Measurements from ENCODE around the gene ZNF638. TPM values are rescaled to one million over a fixed set of nuclear protein-coding genes. Genes with fewer than 3 reads are reported as not detected.

Gene ZNF638
- total RNA-seq, 2 experiments from 2014 or later, result 75.8 to 76.0 TPM

GRCh38 chr2:71479261-71479660 lies 147.7 kb downstream of the ZNF638 start:
- POLR2A ChIA-PET, result no interaction called here
- CTCF ChIA-PET, result no interaction called here

- POLR2A ChIA-PET, result no interaction called here
- CTCF ChIA-PET, result no interaction called here
These were observed 149.5 kb downstream of the ZNF638 start for GRCh38 chr2:71481111-71481510.

- CTCF ChIA-PET, result interaction anchor here (1.4 kb wide), 1 partner anchor 183 kb away, joined by 3 read pairs; no protein-coding TSS in a partner anchor
- POLR2A ChIA-PET, result no interaction called here
These were observed 150.5 kb downstream of the ZNF638 start for GRCh38 chr2:71482055-71482454.

- CTCF ChIA-PET, result no interaction called here
- POLR2A ChIA-PET, result no interaction called here
These were observed 151.7 kb downstream of the ZNF638 start for GRCh38 chr2:71483246-71483645.

- ChIA-PET POLR2A (no interaction called here), CTCF (no interaction called here)
These were observed 152.8 kb downstream of the ZNF638 start for GRCh38 chr2:71484354-71484753.

Other genes with a start within 250 kb of the ZNF638 start
- 10 to 100 TPM; 12.4 to 13.7 TPM for gene MCEE, start 201.6 kb upstream of the ZNF638 start, total RNA-seq
- gene MPHOSPH10, start 201.1 kb upstream of the ZNF638 start, total RNA-seq, result 10 to 100 TPM; 58.9 to 63.9 TPM
- gene PAIP2B, start 104.7 kb upstream of the ZNF638 start, total RNA-seq, result 1 to 10 TPM; 1.7 to 1.9 TPM
- 1 to 10 TPM; 4.8 to 5.8 TPM for gene DYSF, start 121.8 kb downstream of the ZNF638 start, total RNA-seq

All from activated CD8-positive, alpha-beta memory T cell treated with anti-CD3 and anti-CD28 coated beads for 36 hours (primary cell).